Left ventricle myocardium inferior (tissue), 1 donor: ENCODE results near the gene GPR146. TPM values are rescaled to one million over a fixed set of nuclear protein-coding genes. Genes with fewer than 3 reads are reported as not detected.

Experiments
- DNase-seq: peaks from one replicate; pipeline ENCODE4 v3.0.0-alpha.2; 2020
- H3K27ac ChIP-seq: fragments of 200-600 bp; replicated peaks from 2 replicates; pipeline ENCODE4 v1.8.0; 2021
- H3K27me3 ChIP-seq: fragments of 200-600 bp; 2 replicates; pipeline ENCODE4 v1.8.0; 2021; ENCODE audit warnings: low read depth
- H3K36me3 ChIP-seq: fragments of 200-600 bp; 2 replicates; pipeline ENCODE4 v1.8.0; 2021
- H3K4me1 ChIP-seq: fragments of 200-600 bp; 2 replicates; pipeline ENCODE4 v1.8.0; 2021
- H3K4me3 ChIP-seq: fragments of 200-600 bp; 2 replicates; pipeline ENCODE4 v1.8.0; 2021; ENCODE audit warnings: mild to moderate bottlenecking, moderate library complexity
- H3K9me3 ChIP-seq: fragments of 200-600 bp; replicated peaks from 2 replicates; pipeline ENCODE4 v1.8.0; 2021
- intact Hi-C: fragments of 100-400 bp; cut with micrococcal nuclease; formaldehyde crosslinking; loops from one replicate; pipeline ENCODE4 v1.11.0; 2022
- total RNA-seq: library from RNA; stranded (reverse); fragmentation: NEBNext Ultra II Directional; extraction: Animal tissue kit (Norgen Biotek cat#: 25700); gene quantifications from one replicate; pipeline ENCODE4 v1.2.1, GENCODE V29; 2021
- TF ChIP-seq, protein P1 (sequence below): fragments of 200-600 bp; IDR thresholded peaks from 2 replicates; pipeline ENCODE4 v1.8.0; 2021; ENCODE audit warnings: antibody characterized with exemption, mild to moderate bottlenecking, borderline replicate concordance
- donor health status: DM: no; HTN: yes; CAD: no; lungs with severe emphysema.

Gene GPR146
- total RNA-seq, 1 donor from 2014 or later = 29.8 TPM

DNA sequence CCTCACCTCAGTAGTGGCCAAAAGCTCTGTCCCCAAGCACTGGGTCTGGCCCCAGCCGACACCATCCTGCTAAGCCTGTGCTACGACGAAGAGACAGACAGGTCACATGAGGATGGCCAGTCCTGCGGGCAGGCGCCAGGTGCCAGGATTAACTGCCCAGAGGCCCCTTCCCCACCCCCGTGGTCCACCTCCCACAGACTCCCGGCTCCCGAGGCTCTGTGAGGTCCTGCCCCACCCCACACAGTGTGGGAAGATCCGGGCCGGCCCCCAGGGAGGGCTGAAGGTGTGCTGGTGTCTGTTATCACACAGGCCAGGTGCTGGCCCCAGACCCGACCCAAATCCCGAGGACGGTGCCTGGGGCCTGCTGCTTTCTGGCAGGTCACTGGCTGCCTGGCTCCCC lies 34.1 kb upstream of the GPR146 start:
- intact Hi-C loops = no loop called here
- TF ChIP-seq, protein P1, sequence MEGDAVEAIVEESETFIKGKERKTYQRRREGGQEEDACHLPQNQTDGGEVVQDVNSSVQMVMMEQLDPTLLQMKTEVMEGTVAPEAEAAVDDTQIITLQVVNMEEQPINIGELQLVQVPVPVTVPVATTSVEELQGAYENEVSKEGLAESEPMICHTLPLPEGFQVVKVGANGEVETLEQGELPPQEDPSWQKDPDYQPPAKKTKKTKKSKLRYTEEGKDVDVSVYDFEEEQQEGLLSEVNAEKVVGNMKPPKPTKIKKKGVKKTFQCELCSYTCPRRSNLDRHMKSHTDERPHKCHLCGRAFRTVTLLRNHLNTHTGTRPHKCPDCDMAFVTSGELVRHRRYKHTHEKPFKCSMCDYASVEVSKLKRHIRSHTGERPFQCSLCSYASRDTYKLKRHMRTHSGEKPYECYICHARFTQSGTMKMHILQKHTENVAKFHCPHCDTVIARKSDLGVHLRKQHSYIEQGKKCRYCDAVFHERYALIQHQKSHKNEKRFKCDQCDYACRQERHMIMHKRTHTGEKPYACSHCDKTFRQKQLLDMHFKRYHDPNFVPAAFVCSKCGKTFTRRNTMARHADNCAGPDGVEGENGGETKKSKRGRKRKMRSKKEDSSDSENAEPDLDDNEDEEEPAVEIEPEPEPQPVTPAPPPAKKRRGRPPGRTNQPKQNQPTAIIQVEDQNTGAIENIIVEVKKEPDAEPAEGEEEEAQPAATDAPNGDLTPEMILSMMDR = no peak
- no peak overlapping the region for H3K27ac ChIP-seq
- H3K4me3 ChIP-seq = no peak overlapping the region
- H3K36me3 ChIP-seq = peaks cover 31% of the 10 kb centered on the region
- DNase-seq = no peak
- H3K27me3 ChIP-seq = no peaks in the 10 kb centered on the region
- H3K4me1 ChIP-seq = peaks cover 1% of the 10 kb centered on the region
- no peaks in the 10 kb centered on the region for H3K9me3 ChIP-seq

DNA sequence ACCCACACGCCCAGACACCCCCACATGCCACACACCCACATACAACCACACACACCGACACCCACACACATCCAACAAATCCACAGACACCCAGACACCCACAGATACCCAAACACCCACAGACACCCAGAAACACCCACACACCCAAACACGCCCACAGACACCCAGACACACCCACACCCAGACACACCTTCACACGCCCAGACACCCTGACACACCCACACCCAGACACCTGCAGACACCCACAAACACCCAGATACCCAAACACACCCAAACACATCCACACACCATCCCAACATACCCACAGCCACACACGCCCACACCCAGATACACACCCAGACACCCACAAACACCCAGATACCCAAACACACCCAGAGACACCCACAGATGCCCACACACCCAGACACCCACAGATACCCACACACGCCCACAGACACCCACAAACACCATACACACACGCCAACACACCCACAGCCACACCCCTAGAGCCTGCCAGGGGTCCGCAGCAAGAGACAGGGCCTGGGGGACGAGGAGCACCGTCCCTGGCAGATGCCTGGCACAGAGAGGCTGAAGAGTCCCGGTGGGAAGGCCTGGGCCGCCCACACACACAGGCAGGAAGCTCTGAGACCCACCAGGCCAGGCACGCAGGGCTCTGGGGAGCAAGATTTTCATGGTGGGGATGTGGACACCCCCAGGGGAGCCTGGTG lies 32.9 kb upstream of the GPR146 start:
- Histone ChIP-seq H3K36me3 (peaks cover 31% of the 10 kb centered on the region), H3K4me1 (peaks cover 8% of the 10 kb centered on the region), H3K4me3 (no peak overlapping the region), H3K27me3 (no peaks in the 10 kb centered on the region), H3K27ac (no peak overlapping the region), H3K9me3 (no peaks in the 10 kb centered on the region)
- intact Hi-C loops = no loop called here
- TF ChIP-seq, protein P1 = no peak
- DNase-seq = no peak

DNA sequence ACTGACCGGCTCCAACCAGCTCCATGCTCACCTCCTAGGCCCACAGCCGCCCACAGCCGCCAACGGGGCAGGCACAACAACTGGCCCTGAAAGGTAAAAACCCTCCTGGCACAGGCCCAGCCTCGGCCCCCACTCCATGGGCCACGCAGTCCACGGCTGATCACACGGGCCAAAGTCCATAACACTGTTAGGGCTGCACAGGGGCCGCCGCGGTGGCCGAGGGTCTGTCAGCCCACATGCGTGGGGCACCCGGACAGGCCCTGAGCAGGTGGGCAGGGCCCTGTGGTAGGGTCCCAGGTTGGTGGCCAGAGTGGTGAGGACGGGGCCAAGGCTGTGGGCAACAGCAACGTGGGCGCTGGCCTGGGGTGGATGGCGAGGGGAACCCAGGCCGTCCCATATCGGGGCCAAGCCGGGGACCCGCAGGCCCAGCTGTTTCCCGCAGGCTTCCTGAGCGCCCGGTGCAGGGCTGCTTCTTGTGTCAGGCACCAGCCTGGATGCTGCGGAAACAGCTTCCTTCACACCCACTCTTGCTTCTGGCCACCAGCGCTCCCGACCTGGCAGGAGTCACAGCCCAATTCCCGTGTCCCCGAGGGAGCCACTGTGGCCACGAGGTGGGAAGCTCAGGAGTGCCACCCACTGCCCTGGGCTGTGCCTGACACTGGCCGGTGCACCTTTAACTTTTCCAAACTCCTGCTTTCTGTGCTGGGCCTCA lies 32.2 kb upstream of the GPR146 start:
- TF ChIP-seq, protein P1 = no peak
- H3K36me3 ChIP-seq = peaks cover 25% of the 10 kb centered on the region
- H3K27me3 ChIP-seq = no peaks in the 10 kb centered on the region
- H3K27ac ChIP-seq = no peak overlapping the region
- no peak overlapping the region for H3K4me3 ChIP-seq
- H3K9me3 ChIP-seq = no peaks in the 10 kb centered on the region
- peaks cover 8% of the 10 kb centered on the region for H3K4me1 ChIP-seq
- no peak for DNase-seq
- intact Hi-C loops = no loop called here

DNA sequence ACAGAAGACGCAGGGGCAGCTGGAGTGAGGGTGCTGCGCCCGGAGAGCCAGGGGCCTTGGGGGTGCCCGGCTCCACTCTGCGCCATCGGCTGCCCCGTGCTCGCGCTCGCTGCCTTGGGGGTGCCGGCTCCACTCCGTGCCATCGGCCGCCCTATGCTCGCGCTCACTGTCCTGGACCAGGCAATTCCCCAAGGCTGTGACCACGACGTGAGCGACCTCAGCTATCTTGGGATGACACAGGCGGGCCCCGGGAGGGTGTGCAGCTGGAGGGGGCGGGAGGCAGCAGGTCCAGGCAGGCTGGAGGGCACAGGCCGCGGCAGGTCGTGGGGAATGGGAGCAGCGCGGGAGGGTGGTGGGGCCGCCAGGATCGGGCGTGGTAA lies 31.6 kb upstream of the GPR146 start:
- intact Hi-C loops = no loop called here
- no peaks in the 10 kb centered on the region for H3K27me3 ChIP-seq
- no peak overlapping the region for H3K4me3 ChIP-seq
- H3K36me3 ChIP-seq = peaks cover 19% of the 10 kb centered on the region
- H3K4me1 ChIP-seq = peaks cover 8% of the 10 kb centered on the region
- H3K9me3 ChIP-seq = no peaks in the 10 kb centered on the region
- no peak for DNase-seq
- TF ChIP-seq, protein P1 = no peak
- H3K27ac ChIP-seq = no peak overlapping the region

DNA sequence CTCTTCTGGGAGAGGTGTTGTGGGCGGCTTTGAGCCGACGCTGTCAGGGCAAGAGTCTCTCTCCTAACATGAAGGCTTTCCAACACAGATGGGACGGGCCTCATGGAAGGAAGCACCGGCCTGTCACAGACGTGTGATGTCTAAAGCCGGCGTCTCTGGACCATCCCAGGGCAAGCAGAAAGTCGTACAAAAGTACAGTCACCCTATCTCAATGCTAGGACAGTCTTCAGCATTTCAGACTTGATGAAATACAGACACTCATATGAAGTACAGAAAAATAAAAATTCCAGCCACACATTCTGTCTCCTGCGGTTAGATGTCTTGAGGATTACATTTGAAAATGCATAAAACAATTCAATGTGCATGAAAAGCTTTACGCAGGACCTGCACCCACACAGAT lies 30.8 kb upstream of the GPR146 start:
- TF ChIP-seq, protein P1 = no peak
- Histone ChIP-seq H3K27me3 (no peaks in the 10 kb centered on the region), H3K36me3 (peaks cover 17% of the 10 kb centered on the region), H3K27ac (no peak overlapping the region), H3K9me3 (no peaks in the 10 kb centered on the region), H3K4me3 (no peak overlapping the region), H3K4me1 (peaks cover 8% of the 10 kb centered on the region)
- DNase-seq = no peak
- intact Hi-C loops = no loop called here
